Liver (tissue), 9 donors: ENCODE measurements around the gene CSF1. TPM values are rescaled to one million over a fixed set of nuclear protein-coding genes. Genes with fewer than 3 reads are reported as not detected.
A peak's percentile ranks its signal among the peaks of the same experiment; 100 is the strongest.

Experiments used
- DNase-seq: peaks from one replicate; pipeline ENCODE4 v3.0.0-alpha.2; 2017; ENCODE audit warnings: low spot score
- H3K27ac ChIP-seq, 2 donors: one replicate each; pipeline ENCODE4 v1.7.0; 2013; ENCODE audit warnings: inconsistent platforms in 2 of 2, low read length in 2 of 2, control low read depth in 1 of 2, low read depth in 1 of 2, mild to moderate bottlenecking in 1 of 2
- H3K27me3 ChIP-seq, 4 donors: one replicate each; pipeline versions ENCODE4 v1.6.1 to v1.7.0; 2013; ENCODE audit warnings: low read length in 3 of 4, inconsistent platforms in 1 of 4, mild to moderate bottlenecking in 1 of 4, moderate library complexity in 1 of 4; ENCODE audit not compliant: control insufficient read depth in 4 of 4, insufficient read depth in 4 of 4
- H3K36me3 ChIP-seq, 4 donors: one replicate each; pipeline versions ENCODE4 v1.6.1 to v1.7.0; 2013; ENCODE audit warnings: low read length in 3 of 4, mild to moderate bottlenecking in 3 of 4, low read depth in 1 of 4, moderate library complexity in 1 of 4; ENCODE audit not compliant: control insufficient read depth in 4 of 4, insufficient read depth in 3 of 4
- H3K4me1 ChIP-seq, 4 donors: one replicate each; pipeline versions ENCODE4 v1.6.1 to v1.7.0; 2013; ENCODE audit warnings: low read length in 3 of 4, mild to moderate bottlenecking in 3 of 4, moderate library complexity in 1 of 4; ENCODE audit not compliant: control insufficient read depth in 4 of 4, insufficient read depth in 4 of 4
- H3K4me3 ChIP-seq, 3 donors: one replicate each; pipeline versions ENCODE4 v1.6.1 to v1.7.0; 2013; ENCODE audit warnings: low read length in 3 of 3, control low read depth in 1 of 3, low read depth in 1 of 3, mild to moderate bottlenecking in 1 of 3
- H3K9ac ChIP-seq, 2 donors: one replicate each; pipeline ENCODE4 v1.7.0; 2013; ENCODE audit warnings: low read length in 2 of 2, mild to moderate bottlenecking in 2 of 2, moderate library complexity in 2 of 2, control low read depth in 1 of 2, low read depth in 1 of 2
- H3K9me3 ChIP-seq, 4 donors: one replicate each; pipeline versions ENCODE4 v1.6.1 to v1.7.0; 2013; ENCODE audit warnings: low read length in 3 of 4; ENCODE audit not compliant: control insufficient read depth in 4 of 4
- CTCF ChIP-seq: fragments of 150-350 bp; IDR thresholded peaks from 2 replicates; pipeline ENCODE4 v1.5.1; 2017; ENCODE audit warnings: improper control_type of control experiment, low read depth, low read length; ENCODE audit not compliant: missing input control
- EGR1 ChIP-seq, 2 donors: IDR thresholded peaks; 2 replicates each; pipeline ENCODE4 v1.6.1; 2016 to 2018; ENCODE audit warnings: antibody characterized with exemption in 2 of 2, low read depth in 2 of 2
- FOXA2 ChIP-seq: IDR thresholded peaks from 2 replicates; pipeline ENCODE4 v1.6.1; 2016; ENCODE audit warnings: antibody characterized with exemption
- GABPA ChIP-seq, 2 donors: IDR thresholded peaks in 1 of 2; conservative IDR thresholded peaks in 1 of 2; 2 replicates each; pipeline ENCODE4 v1.6.1; 2016; ENCODE audit warnings: antibody characterized with exemption in 2 of 2, mild to moderate bottlenecking in 1 of 2, moderate library complexity in 1 of 2
- HNF4A ChIP-seq, 2 donors: conservative IDR thresholded peaks; 2 replicates each; pipeline ENCODE4 v1.6.1; 2016; ENCODE audit warnings: antibody characterized with exemption in 2 of 2, mild to moderate bottlenecking in 2 of 2
- HNF4G ChIP-seq: IDR thresholded peaks from 2 replicates; pipeline ENCODE4 v1.6.1; 2016; ENCODE audit warnings: antibody characterized with exemption
- JUND ChIP-seq, 2 donors: IDR thresholded peaks; 2 replicates each; pipeline ENCODE4 v1.6.1; 2016; ENCODE audit warnings: antibody characterized with exemption in 2 of 2
- NR2F2 ChIP-seq: IDR thresholded peaks from 2 replicates; pipeline ENCODE4 v1.6.1; 2016; ENCODE audit warnings: antibody characterized with exemption
- REST ChIP-seq: IDR thresholded peaks from 2 replicates; pipeline ENCODE4 v1.6.1; 2016; ENCODE audit warnings: antibody characterized with exemption, mild to moderate bottlenecking
- RXRA ChIP-seq, 2 donors: IDR thresholded peaks; 2 replicates each; pipeline ENCODE4 v1.6.1; 2017 to 2018; ENCODE audit warnings: antibody characterized with exemption in 2 of 2, mild to moderate bottlenecking in 1 of 2
- SP1 ChIP-seq: IDR thresholded peaks from 2 replicates; pipeline ENCODE4 v1.6.1; 2018; ENCODE audit warnings: antibody characterized with exemption, mild to moderate bottlenecking
- TAF1 ChIP-seq: conservative IDR thresholded peaks from 2 replicates; pipeline ENCODE4 v1.6.1; 2016; ENCODE audit warnings: antibody characterized with exemption, mild to moderate bottlenecking
- YY1 ChIP-seq: IDR thresholded peaks from 2 replicates; pipeline ENCODE4 v1.6.1; 2016; ENCODE audit warnings: antibody characterized with exemption, mild to moderate bottlenecking
- ZBTB33 ChIP-seq: IDR thresholded peaks from 2 replicates; pipeline ENCODE4 v1.6.1; 2016; ENCODE audit warnings: antibody characterized with exemption
- WGBS: extraction: QIAGEN DNeasy Blood & Tissue Kit; methylation state at CpG from one replicate; pipeline ENCODE4 v1.1.7; 2013; 5-methylcytosine and 5-hydroxymethylcytosine counted together
- polyA plus RNA-seq, 2 donors: library from polyadenylated mRNA; stranded (reverse) in 1 of 2; unstranded in 1 of 2; fragments of 200-250 nt in 1 of 2; fragments of >200 nt in 1 of 2; fragmentation: Nextera tagmentation in 1 of 2; extraction: Ambion mirVana in 1 of 2; gene quantifications; one replicate each; pipeline versions ENCODE4 v1.2.1 to v1.2.3, GENCODE V29; 2013 to 2015
- total RNA-seq, 2 donors: library from RNA; depleted of rRNA; stranded (reverse); fragments of >200 nt; gene quantifications; one replicate each; pipeline ENCODE4 v1.2.3, GENCODE V29; 2014
- TF ChIP-seq, protein P1 (sequence below): IDR thresholded peaks from 2 replicates; pipeline ENCODE4 v1.6.1; 2016; ENCODE audit warnings: antibody characterized with exemption
- TF ChIP-seq, protein P2 (sequence below): IDR thresholded peaks from 2 replicates; pipeline ENCODE4 v1.6.1; 2016; ENCODE audit warnings: antibody characterized with exemption
- donor health status: healthy.
- donor health status: healthy.
- donor health status: healthy.
- donor health status: healthy.
- donor health status: healthy.

Gene CSF1
- total and polyA plus RNA-seq, 4 donors: 6.3 to 15.2 (median 11.3) TPM

- Histone ChIP-seq H3K36me3 (no peaks in the 10 kb centered on the region), H3K4me1 (peaks cover 4 to 11% (median 6%) of the 10 kb centered on the region in 4 donors), H3K9ac (peak overlapping the region in 1 of 2 donors; percentile 54), H3K27me3 (no peaks in the 10 kb centered on the region), H3K27ac (peak overlapping the region; percentile 46 to 61), H3K4me3 (peak overlapping the region in 1 of 3 donors; percentile 4), H3K9me3 (no peaks in the 10 kb centered on the region)
- 82% methylated on average over 4 of the region's 4 CpGs for WGBS
- DNase-seq: no peak
- TF ChIP-seq RXRA (IDR thresholded peaks at IDR 0.05): no peak
- no peak for TF ChIP-seq TAF1
- TF ChIP-seq, protein P1, sequence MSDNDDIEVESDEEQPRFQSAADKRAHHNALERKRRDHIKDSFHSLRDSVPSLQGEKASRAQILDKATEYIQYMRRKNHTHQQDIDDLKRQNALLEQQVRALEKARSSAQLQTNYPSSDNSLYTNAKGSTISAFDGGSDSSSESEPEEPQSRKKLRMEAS: no peak
- no peak for TF ChIP-seq YY1
- no peak for TF ChIP-seq FOXA2
- TF ChIP-seq CTCF: no peak
- TF ChIP-seq, protein P2, sequence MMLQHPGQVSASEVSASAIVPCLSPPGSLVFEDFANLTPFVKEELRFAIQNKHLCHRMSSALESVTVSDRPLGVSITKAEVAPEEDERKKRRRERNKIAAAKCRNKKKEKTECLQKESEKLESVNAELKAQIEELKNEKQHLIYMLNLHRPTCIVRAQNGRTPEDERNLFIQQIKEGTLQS: no peak
- TF ChIP-seq HNF4A (conservative IDR thresholded peaks at IDR 0.05): no peak
- no peak for TF ChIP-seq GABPA (IDR thresholded peaks at IDR 0.05 in 1 of 2, conservative IDR thresholded peaks at IDR 0.05 in 1 of 2)
- TF ChIP-seq HNF4G: no peak
- no peak for TF ChIP-seq JUND (IDR thresholded peaks at IDR 0.05)
- no peak for TF ChIP-seq REST
- TF ChIP-seq EGR1 (IDR thresholded peaks at IDR 0.05; ENCODE audit: low read depth in 2 of 2): no peak
- no peak for TF ChIP-seq ZBTB33
- TF ChIP-seq SP1: no peak
- TF ChIP-seq NR2F2: no peak
These were observed 33.9 kb upstream of the CSF1 start for GRCh38 chr1:109876617-109877316.
